SK-N-SH treated with all-trans-retinoic acid at 6 μM for 48 hours (cell line): ENCODE data around the gene DNAAF2.
"Not testable (repeated sequence)": the region's sequence is repeated elsewhere in the genome, so short reads cannot be mapped to it uniquely, and the experiment has no call there.

Experiments used
- ATAC-seq: fragments of 200-7000 bp; cut with Tn5 transposase; 3 replicates; pipeline ENCODE4 v1.9.1; 2020; ENCODE audit warnings: mild to moderate bottlenecking, moderate library complexity
- ARNTL ChIP-seq: fragments of 450-650 bp; formaldehyde crosslinking; IDR thresholded peaks from 2 replicates; pipeline ENCODE4 v1.5.0; 2020; ENCODE audit warnings: low read depth, mild to moderate bottlenecking, moderate library complexity, borderline replicate concordance
- BACH2 ChIP-seq: fragments of 250-450 bp; sonication (Bioruptor Pico); IDR thresholded peaks from 2 replicates; pipeline ENCODE4 v1.9.0; 2021; ENCODE audit warnings: mild to moderate bottlenecking, borderline replicate concordance
- CSDC2 ChIP-seq: fragments of 250-450 bp; sonication (Bioruptor Pico); IDR thresholded peaks from 2 replicates; pipeline ENCODE4 v1.5.0; 2020; ENCODE audit warnings: mild to moderate bottlenecking, moderate library complexity
- ESRRG ChIP-seq: fragments of 250-450 bp; sonication (Bioruptor Pico); IDR thresholded peaks from 2 replicates; pipeline ENCODE4 v1.6.1; 2021; ENCODE audit warnings: mild to moderate bottlenecking
- GLIS3 ChIP-seq: fragments of 250-450 bp; sonication (Bioruptor Pico); IDR thresholded peaks from 2 replicates; pipeline ENCODE4 v1.5.0; 2020; ENCODE audit warnings: mild to moderate bottlenecking, moderate library complexity
- ISL1 ChIP-seq: fragments of 250-450 bp; sonication (Bioruptor Pico); IDR thresholded peaks from 2 replicates; pipeline ENCODE4 v2.1.2; 2022; ENCODE audit warnings: mild to moderate bottlenecking, moderate library complexity
- OSR1 ChIP-seq: fragments of 250-450 bp; sonication (Bioruptor Pico); IDR thresholded peaks from 2 replicates; pipeline ENCODE4 v1.8.0; 2022; ENCODE audit warnings: moderate library complexity, mild to moderate bottlenecking, inconsistent platforms
- PPARA ChIP-seq: fragments of 250-450 bp; sonication (Bioruptor Pico); IDR thresholded peaks from 2 replicates; pipeline ENCODE4 v1.5.0; 2020; ENCODE audit warnings: mild to moderate bottlenecking, borderline replicate concordance
- RARB ChIP-seq: fragments of 250-450 bp; sonication (Bioruptor Pico); IDR thresholded peaks from 2 replicates; pipeline ENCODE4 v1.8.0; 2021; ENCODE audit warnings: mild to moderate bottlenecking, moderate library complexity
- SNAI2 ChIP-seq: fragments of 250-450 bp; sonication (Bioruptor Pico); IDR thresholded peaks from 2 replicates; pipeline ENCODE4 v1.5.0; 2020; ENCODE audit warnings: mild to moderate bottlenecking, moderate library complexity
- TCF4 ChIP-seq: fragments of 250-450 bp; sonication (Bioruptor Pico); IDR thresholded peaks from 2 replicates; pipeline ENCODE4 v1.8.0; 2021; ENCODE audit warnings: mild to moderate bottlenecking, moderate library complexity, borderline replicate concordance
- TOX ChIP-seq: fragments of 250-450 bp; sonication (Bioruptor Pico); IDR thresholded peaks from 2 replicates; pipeline ENCODE4 v1.8.0; 2021; ENCODE audit warnings: mild to moderate bottlenecking, moderate library complexity, borderline replicate concordance
- ZC3H10 ChIP-seq: fragments of 250-450 bp; sonication (Bioruptor Pico); IDR thresholded peaks from 2 replicates; pipeline ENCODE4 v1.5.1; 2021; ENCODE audit warnings: mild to moderate bottlenecking, moderate library complexity
- ZFP3 ChIP-seq: fragments of 250-450 bp; sonication (Bioruptor Pico); IDR thresholded peaks from 2 replicates; pipeline ENCODE4 v1.5.0; 2020; ENCODE audit warnings: mild to moderate bottlenecking, moderate library complexity
- ZFP30 ChIP-seq: fragments of 450-650 bp; formaldehyde crosslinking; IDR thresholded peaks from 2 replicates; pipeline ENCODE4 v1.5.0; 2022; ENCODE audit warnings: mild to moderate bottlenecking, moderate library complexity
- ZNF565 ChIP-seq: fragments of 450-650 bp; formaldehyde crosslinking; conservative IDR thresholded peaks from 2 replicates; pipeline ENCODE4 v1.5.0; 2020; ENCODE audit warnings: low read depth, mild to moderate bottlenecking, moderate library complexity
- ZNF70 ChIP-seq: fragments of 450-650 bp; formaldehyde crosslinking; IDR thresholded peaks from 2 replicates; pipeline ENCODE4 v1.5.0; 2020; ENCODE audit warnings: mild to moderate bottlenecking, moderate library complexity
- ZNF8 ChIP-seq: fragments of 450-650 bp; formaldehyde crosslinking; IDR thresholded peaks from 2 replicates; pipeline ENCODE4 v1.5.0; 2020; ENCODE audit warnings: mild to moderate bottlenecking, moderate library complexity
- TF ChIP-seq, protein P1 (sequence below): fragments of 250-450 bp; sonication (Bioruptor Pico); IDR thresholded peaks from 2 replicates; pipeline ENCODE4 v1.8.0; 2021; ENCODE audit warnings: low read depth, mild to moderate bottlenecking, moderate library complexity, borderline replicate concordance
- TF ChIP-seq, protein P2 (sequence below): fragments of 250-450 bp; sonication (Bioruptor Pico); IDR thresholded peaks from 2 replicates; pipeline ENCODE4 v1.5.1; 2020; ENCODE audit warnings: low read depth, mild to moderate bottlenecking, moderate library complexity
- TF ChIP-seq, protein P3 (sequence below): fragments of 250-450 bp; sonication (Bioruptor Pico); IDR thresholded peaks from 2 replicates; pipeline ENCODE4 v1.8.0; 2020; ENCODE audit warnings: mild to moderate bottlenecking, moderate library complexity, borderline replicate concordance
- TF ChIP-seq, protein P4 (sequence below): fragments of 250-450 bp; sonication (Bioruptor Pico); IDR thresholded peaks from 2 replicates; pipeline ENCODE4 v1.5.0; 2020; ENCODE audit warnings: mild to moderate bottlenecking, moderate library complexity
- TF ChIP-seq, protein P5 (sequence below): fragments of 250-450 bp; sonication (Bioruptor Pico); IDR thresholded peaks from 2 replicates; pipeline ENCODE4 v1.5.1; 2021; ENCODE audit warnings: mild to moderate bottlenecking, moderate library complexity

DNAAF2 gene

DNA sequence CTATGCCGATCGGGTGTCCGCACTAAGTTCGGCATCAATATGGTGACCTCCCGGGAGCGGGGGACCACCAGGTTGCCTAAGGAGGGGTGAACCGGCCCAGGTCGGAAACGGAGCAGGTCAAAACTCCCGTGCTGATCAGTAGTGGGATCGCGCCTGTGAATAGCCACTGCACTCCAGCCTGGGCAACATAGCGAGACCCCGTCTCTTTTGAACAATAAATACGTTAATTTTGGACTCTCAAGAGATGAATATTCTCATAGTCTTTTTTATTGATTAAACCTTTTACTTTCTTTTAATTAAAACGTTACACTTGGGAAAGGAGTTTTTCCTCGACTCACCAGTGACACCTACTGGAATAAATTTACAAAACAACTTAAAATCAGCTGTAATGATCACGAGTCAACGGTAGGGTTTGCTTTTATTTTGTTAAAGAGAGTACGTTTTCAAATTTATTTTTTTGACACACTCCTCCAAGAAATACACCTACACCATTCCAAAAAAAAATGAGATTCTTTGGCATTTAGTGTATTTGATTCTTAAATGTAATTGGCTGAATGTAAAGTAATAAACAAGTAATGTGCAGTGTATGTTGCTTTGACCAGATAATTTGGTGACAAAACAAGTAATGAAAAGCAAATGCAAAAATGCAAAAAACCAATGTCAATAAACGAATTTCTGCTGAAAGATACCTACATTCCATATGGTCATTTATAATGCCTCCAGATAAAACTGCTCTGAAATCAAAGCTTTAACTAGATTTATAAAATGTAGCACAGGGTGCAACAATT is 48.2 kb downstream of the DNAAF2 start (continued):
- TF ChIP-seq, protein P1, sequence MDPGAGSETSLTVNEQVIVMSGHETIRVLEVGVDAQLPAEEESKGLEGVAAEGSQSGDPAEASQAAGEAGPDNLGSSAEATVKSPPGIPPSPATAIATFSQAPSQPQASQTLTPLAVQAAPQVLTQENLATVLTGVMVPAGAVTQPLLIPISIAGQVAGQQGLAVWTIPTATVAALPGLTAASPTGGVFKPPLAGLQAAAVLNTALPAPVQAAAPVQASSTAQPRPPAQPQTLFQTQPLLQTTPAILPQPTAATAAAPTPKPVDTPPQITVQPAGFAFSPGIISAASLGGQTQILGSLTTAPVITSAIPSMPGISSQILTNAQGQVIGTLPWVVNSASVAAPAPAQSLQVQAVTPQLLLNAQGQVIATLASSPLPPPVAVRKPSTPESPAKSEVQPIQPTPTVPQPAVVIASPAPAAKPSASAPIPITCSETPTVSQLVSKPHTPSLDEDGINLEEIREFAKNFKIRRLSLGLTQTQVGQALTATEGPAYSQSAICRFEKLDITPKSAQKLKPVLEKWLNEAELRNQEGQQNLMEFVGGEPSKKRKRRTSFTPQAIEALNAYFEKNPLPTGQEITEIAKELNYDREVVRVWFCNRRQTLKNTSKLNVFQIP (CRISPR knock-in tag) = no peak

DNA sequence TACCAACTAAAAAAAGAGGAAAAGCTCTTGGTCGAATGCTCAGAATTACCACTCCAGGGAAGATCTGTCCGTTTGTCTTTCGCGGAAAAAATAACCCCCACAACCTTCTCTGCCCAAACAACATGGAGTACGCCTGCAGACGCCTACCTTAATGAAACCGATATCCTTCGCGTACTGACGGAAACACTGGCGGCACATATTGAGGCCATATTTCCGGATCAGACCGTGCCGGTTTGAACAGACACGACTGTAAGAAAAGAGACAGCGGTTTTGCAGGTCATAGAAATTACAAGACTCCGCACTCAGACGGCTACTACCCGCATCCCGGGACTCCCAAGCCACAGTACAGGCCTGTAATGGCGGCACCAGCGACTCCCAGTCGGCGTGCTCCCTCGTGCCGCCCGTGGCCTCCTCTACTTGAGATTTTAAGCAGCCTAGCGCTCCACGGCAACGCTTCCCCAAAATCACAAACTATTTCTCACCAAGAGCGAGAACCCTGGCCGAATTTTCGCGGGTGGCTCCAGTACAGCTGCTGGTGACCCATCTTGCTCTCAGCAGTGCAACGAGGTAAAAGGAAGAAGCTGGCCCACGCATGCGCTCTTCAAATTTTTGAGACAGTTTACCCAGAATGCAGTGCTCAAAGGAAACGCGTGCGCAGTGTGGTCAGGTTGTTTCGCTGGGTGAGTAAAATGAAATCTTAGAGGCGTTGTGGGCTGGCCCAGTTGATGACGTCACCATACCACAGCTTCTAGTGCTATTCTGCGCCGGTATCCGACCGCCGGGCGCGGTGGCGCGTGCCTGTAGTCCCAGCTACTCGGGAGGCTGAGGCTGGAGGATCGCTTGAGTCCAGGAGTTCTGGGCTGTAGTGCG is 49.0 kb downstream of the DNAAF2 start, which contains the start of gene RPS29:
TSS of gene RPS29 (minus strand) at position 578 of the 870 bp plus-strand sequence. CDS start at position 544, 34 bp downstream.
- peak; percentile 92 for ATAC-seq
- TF ChIP-seq GLIS3 (CRISPR knock-in tag) (no peak), SNAI2 (peak; percentile 51; the same call in 1 of the 2 replicates), RARB (CRISPR knock-in tag) (no peak), TOX (CRISPR knock-in tag) (no peak), ZC3H10 (no peak), ZNF8 (CRISPR knock-in tag) (no peak), OSR1 (no peak; the same call in 1 of the 2 replicates), ESRRG (CRISPR knock-in tag) (no peak), BACH2 (CRISPR knock-in tag) (peak; percentile 81; the same call in 1 of the 2 replicates), ZNF70 (CRISPR knock-in tag) (no peak), PPARA (peak; percentile 94), ARNTL (CRISPR knock-in tag) (no peak), TCF4 (CRISPR knock-in tag) (no peak), ZNF565 (peak; percentile 81; the same call in 1 of the 2 replicates), ZFP3 (peak; percentile 89; the same call in 1 of the 2 replicates), ZFP30 (CRISPR knock-in tag) (peak; percentile 60), ISL1 (no peak), CSDC2 (CRISPR knock-in tag) (no peak)
- TF ChIP-seq, protein P2, sequence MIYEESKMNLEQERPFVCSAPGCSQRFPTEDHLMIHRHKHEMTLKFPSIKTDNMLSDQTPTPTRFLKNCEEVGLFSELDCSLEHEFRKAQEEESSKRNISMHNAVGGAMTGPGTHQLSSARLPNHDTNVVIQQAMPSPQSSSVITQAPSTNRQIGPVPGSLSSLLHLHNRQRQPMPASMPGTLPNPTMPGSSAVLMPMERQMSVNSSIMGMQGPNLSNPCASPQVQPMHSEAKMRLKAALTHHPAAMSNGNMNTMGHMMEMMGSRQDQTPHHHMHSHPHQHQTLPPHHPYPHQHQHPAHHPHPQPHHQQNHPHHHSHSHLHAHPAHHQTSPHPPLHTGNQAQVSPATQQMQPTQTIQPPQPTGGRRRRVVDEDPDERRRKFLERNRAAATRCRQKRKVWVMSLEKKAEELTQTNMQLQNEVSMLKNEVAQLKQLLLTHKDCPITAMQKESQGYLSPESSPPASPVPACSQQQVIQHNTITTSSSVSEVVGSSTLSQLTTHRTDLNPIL (CRISPR knock-in tag) = peak; percentile 87; the same call in 1 of the 2 replicates
- TF ChIP-seq, protein P3, sequence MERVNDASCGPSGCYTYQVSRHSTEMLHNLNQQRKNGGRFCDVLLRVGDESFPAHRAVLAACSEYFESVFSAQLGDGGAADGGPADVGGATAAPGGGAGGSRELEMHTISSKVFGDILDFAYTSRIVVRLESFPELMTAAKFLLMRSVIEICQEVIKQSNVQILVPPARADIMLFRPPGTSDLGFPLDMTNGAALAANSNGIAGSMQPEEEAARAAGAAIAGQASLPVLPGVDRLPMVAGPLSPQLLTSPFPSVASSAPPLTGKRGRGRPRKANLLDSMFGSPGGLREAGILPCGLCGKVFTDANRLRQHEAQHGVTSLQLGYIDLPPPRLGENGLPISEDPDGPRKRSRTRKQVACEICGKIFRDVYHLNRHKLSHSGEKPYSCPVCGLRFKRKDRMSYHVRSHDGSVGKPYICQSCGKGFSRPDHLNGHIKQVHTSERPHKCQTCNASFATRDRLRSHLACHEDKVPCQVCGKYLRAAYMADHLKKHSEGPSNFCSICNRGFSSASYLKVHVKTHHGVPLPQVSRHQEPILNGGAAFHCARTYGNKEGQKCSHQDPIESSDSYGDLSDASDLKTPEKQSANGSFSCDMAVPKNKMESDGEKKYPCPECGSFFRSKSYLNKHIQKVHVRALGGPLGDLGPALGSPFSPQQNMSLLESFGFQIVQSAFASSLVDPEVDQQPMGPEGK = no peak
- TF ChIP-seq, protein P4, sequence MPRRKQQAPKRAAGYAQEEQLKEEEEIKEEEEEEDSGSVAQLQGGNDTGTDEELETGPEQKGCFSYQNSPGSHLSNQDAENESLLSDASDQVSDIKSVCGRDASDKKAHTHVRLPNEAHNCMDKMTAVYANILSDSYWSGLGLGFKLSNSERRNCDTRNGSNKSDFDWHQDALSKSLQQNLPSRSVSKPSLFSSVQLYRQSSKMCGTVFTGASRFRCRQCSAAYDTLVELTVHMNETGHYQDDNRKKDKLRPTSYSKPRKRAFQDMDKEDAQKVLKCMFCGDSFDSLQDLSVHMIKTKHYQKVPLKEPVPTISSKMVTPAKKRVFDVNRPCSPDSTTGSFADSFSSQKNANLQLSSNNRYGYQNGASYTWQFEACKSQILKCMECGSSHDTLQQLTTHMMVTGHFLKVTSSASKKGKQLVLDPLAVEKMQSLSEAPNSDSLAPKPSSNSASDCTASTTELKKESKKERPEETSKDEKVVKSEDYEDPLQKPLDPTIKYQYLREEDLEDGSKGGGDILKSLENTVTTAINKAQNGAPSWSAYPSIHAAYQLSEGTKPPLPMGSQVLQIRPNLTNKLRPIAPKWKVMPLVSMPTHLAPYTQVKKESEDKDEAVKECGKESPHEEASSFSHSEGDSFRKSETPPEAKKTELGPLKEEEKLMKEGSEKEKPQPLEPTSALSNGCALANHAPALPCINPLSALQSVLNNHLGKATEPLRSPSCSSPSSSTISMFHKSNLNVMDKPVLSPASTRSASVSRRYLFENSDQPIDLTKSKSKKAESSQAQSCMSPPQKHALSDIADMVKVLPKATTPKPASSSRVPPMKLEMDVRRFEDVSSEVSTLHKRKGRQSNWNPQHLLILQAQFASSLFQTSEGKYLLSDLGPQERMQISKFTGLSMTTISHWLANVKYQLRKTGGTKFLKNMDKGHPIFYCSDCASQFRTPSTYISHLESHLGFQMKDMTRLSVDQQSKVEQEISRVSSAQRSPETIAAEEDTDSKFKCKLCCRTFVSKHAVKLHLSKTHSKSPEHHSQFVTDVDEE (CRISPR knock-in tag) = no peak
- TF ChIP-seq, protein P1 (CRISPR knock-in tag) = peak; percentile 54; the same call in 1 of the 2 replicates
- TF ChIP-seq, protein P5, sequence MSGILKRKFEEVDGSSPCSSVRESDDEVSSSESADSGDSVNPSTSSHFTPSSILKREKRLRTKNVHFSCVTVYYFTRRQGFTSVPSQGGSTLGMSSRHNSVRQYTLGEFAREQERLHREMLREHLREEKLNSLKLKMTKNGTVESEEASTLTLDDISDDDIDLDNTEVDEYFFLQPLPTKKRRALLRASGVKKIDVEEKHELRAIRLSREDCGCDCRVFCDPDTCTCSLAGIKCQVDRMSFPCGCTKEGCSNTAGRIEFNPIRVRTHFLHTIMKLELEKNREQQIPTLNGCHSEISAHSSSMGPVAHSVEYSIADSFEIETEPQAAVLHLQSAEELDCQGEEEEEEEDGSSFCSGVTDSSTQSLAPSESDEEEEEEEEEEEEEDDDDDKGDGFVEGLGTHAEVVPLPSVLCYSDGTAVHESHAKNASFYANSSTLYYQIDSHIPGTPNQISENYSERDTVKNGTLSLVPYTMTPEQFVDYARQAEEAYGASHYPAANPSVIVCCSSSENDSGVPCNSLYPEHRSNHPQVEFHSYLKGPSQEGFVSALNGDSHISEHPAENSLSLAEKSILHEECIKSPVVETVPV (CRISPR knock-in tag) = 0 out of 2 replicates have a peak, but pooled peaks have one; percentile 14

DNA sequence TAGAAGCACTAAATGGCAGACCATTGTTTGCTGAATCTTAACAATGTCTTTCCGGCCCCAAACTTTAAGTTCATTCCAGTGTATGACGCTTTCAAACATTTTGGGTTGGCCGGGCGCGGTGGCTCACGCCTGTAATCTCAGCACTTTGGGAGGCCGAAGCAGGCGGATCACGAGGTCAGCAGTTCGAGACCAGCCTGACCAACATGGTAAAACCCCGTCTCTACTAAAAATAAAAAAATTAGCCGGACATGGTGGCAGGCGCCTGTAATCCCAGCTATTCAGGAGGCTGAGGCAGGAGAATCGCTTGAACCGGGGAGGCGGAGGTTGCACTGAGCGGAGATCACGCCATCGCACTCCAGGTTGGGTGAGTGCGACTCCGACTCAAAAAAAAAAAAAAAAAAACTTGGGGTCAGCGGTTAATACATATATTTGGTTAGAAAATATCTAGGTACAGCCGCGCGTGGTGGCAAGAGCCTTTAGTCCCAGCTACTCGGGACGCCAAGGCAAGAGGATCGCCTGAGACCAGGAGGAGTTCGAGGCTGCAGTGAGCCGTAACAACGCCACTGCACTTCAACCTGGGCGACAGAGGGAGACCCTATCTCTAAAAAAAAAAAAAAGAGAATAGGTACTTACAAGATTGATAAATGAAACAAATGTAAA is 49.9 kb downstream of the DNAAF2 start:
- not testable (repeated sequence) for ATAC-seq
